Kidney (tissue), 14 donors: Measurements from ENCODE around the gene PARVB. TPM values are rescaled to one million over a fixed set of nuclear protein-coding genes. Genes with fewer than 3 reads are reported as not detected.

ENCODE experiments used
- DNase-seq, 5 donors: peaks; one replicate each; pipeline ENCODE4 v3.0.0-alpha.2; 2013 to 2020
- FAIRE-seq: peaks from 2 replicates; lab custom pipeline; 2012; peaks lifted over from hg19 to GRCh38; lab: Jason Lieb, UNC
- H3K27ac ChIP-seq, 2 donors: one replicate each; pipeline ENCODE4 v1.7.0; 2013; ENCODE audit warnings: low read depth in 2 of 2, low read length in 2 of 2, inconsistent platforms in 1 of 2
- H3K27me3 ChIP-seq: one replicate; pipeline ENCODE4 v1.7.1; 2013; ENCODE audit warnings: low read length, inconsistent platforms; ENCODE audit not compliant: control insufficient read depth, insufficient read depth
- H3K36me3 ChIP-seq, 3 donors: one replicate each; pipeline versions ENCODE4 v1.7.0 to v1.7.1; 2013; ENCODE audit warnings: low read length in 3 of 3, control low read depth in 1 of 3, inconsistent platforms in 1 of 3; ENCODE audit not compliant: insufficient read depth in 3 of 3, control insufficient read depth in 2 of 3
- H3K4me1 ChIP-seq, 3 donors: one replicate each; pipeline versions ENCODE4 v1.7.0 to v1.7.1; 2013; ENCODE audit warnings: low read length in 3 of 3, inconsistent platforms in 1 of 3, low read depth in 1 of 3; ENCODE audit not compliant: control insufficient read depth in 2 of 3, insufficient read depth in 2 of 3
- H3K4me3 ChIP-seq, 3 donors: one replicate each; pipeline versions ENCODE4 v1.7.0 to v1.8.1; 2013; ENCODE audit warnings: low read length in 3 of 3, control low read depth in 1 of 3, inconsistent platforms in 1 of 3
- H3K9ac ChIP-seq, 3 donors: one replicate each; pipeline versions ENCODE4 v1.7.0 to v1.7.1; 2013; ENCODE audit warnings: low read length in 3 of 3, control low read depth in 1 of 3, inconsistent platforms in 1 of 3
- H3K9me3 ChIP-seq, 3 donors: one replicate each; pipeline versions ENCODE4 v1.7.0 to v1.7.1; 2013; ENCODE audit warnings: low read length in 3 of 3, control low read depth in 1 of 3, inconsistent platforms in 1 of 3; ENCODE audit not compliant: control insufficient read depth in 2 of 3, insufficient read depth in 1 of 3
- intact Hi-C: fragments of 100-400 bp; cut with DNase I; formaldehyde crosslinking; loops from one replicate; pipeline ENCODE4 v1.11.1; 2022
- polyA plus RNA-seq: library from polyadenylated mRNA; stranded (reverse); fragments of 350-450 nt; fragmentation: Illumina TruSeq; extraction: RNeasy Lipid Tissue Mini Kit (QIAGEN cat#74804); gene quantifications from one replicate; pipeline ENCODE4 v1.2.3, GENCODE V29; 2014; ENCODE audit warnings: low read depth, low replicate concordance; ENCODE audit not compliant: insufficient read depth
- total RNA-seq: library from RNA; stranded (reverse); fragmentation: NEBNext Ultra II Directional; extraction: Animal tissue kit (Norgen Biotek cat#: 25700); gene quantifications from one replicate; pipeline ENCODE4 v1.2.1, GENCODE V29; 2021
- TF ChIP-seq, protein P1 (sequence below): IDR thresholded peaks from 3 replicates; pipeline ENCODE4 v1.5.1; 2012; ENCODE audit warnings: mild to moderate bottlenecking, moderate library complexity, borderline replicate concordance; ENCODE audit not compliant: insufficient read depth; ENCODE audit errors: extremely low read depth
- donor health status: control.
- donor health status: control.
- donor health status: control.
- donor health status: control.
- donor health status: control.
- donor health status: DM: yes; HTN: yes; CAD: no.
- donor health status: Normal renal cell carcinoma (clear cell type).

The PARVB gene
- total and polyA plus RNA-seq, 2 donors from 2014 or later, result 32.9 to 51.1 TPM

DNA sequence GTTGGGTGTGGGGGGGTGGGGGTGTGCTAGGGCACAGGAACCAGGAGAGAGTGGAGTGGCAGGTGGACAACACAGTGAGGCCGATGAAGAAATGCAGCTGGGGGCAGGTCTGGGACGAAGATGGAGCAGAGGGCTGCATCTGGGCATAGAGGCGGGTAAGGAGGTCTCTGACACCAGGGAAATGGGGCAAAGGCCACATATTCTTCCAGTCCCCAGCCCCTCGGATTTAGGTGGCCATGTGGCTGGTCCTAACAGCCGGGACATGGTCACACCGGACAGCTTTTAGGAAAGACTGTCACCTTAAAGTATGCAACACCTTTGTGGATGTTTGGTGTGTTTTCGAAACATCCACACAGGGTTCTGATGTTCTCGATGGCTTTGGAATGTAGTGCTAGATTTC, 151.6 kb downstream of the PARVB start:
- Histone ChIP-seq H3K9ac (no peak overlapping the region), H3K9me3 (no peaks in the 10 kb centered on the region), H3K36me3 (no peaks in the 10 kb centered on the region), H3K4me3 (no peak overlapping the region), H3K27me3 (no peaks in the 10 kb centered on the region), H3K4me1 (no peaks in the 10 kb centered on the region), H3K27ac (no peak overlapping the region)
- TF ChIP-seq, protein P1, sequence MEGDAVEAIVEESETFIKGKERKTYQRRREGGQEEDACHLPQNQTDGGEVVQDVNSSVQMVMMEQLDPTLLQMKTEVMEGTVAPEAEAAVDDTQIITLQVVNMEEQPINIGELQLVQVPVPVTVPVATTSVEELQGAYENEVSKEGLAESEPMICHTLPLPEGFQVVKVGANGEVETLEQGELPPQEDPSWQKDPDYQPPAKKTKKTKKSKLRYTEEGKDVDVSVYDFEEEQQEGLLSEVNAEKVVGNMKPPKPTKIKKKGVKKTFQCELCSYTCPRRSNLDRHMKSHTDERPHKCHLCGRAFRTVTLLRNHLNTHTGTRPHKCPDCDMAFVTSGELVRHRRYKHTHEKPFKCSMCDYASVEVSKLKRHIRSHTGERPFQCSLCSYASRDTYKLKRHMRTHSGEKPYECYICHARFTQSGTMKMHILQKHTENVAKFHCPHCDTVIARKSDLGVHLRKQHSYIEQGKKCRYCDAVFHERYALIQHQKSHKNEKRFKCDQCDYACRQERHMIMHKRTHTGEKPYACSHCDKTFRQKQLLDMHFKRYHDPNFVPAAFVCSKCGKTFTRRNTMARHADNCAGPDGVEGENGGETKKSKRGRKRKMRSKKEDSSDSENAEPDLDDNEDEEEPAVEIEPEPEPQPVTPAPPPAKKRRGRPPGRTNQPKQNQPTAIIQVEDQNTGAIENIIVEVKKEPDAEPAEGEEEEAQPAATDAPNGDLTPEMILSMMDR, result no peak
- no peak for FAIRE-seq
- intact Hi-C loops, result no loop called here
- no peak for DNase-seq

DNA sequence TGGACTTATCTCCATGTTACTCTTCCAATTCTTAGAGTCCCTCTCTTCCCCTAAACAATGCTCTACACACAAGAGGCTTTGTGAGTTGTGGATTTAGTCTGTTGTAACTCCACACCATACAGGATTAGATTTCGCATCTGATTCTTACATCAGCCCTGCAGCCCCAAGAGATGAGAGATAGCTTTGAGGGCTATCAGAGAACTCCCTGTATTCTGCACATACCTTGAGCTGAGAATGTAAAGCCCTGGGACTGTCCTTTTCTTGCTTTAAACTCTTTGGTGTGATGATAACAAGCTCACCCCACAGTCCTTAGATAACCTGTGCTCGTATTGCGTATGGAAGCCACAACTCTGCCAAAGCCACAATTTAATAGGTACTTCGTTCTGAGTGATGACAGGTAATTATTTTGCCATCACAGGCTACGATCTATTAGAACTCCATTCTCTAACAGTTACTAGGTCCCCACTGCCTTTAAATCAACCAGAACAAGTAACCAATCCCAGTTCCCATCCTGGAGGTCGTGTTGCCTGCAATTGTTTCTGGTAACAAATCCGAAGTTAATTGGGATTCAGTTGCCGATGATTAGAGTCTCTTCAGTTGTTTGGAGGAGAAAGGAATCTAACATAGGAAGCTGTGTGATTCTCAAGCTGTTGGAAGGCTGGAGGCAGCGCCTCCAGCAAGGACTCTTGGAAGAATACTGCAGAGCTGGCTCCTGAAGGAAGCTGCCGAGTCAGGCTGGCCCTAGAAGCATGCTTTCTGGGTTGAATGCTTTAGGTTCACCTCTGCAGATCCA, 155.3 kb downstream of the PARVB start:
- Histone ChIP-seq H3K4me3 (no peak overlapping the region), H3K36me3 (no peaks in the 10 kb centered on the region), H3K9ac (no peak overlapping the region), H3K27me3 (no peaks in the 10 kb centered on the region), H3K27ac (no peak overlapping the region), H3K9me3 (no peaks in the 10 kb centered on the region), H3K4me1 (no peaks in the 10 kb centered on the region)
- DNase-seq, result no peak
- intact Hi-C loops, result no loop called here
- no peak for FAIRE-seq
- TF ChIP-seq, protein P1, result no peak

DNA sequence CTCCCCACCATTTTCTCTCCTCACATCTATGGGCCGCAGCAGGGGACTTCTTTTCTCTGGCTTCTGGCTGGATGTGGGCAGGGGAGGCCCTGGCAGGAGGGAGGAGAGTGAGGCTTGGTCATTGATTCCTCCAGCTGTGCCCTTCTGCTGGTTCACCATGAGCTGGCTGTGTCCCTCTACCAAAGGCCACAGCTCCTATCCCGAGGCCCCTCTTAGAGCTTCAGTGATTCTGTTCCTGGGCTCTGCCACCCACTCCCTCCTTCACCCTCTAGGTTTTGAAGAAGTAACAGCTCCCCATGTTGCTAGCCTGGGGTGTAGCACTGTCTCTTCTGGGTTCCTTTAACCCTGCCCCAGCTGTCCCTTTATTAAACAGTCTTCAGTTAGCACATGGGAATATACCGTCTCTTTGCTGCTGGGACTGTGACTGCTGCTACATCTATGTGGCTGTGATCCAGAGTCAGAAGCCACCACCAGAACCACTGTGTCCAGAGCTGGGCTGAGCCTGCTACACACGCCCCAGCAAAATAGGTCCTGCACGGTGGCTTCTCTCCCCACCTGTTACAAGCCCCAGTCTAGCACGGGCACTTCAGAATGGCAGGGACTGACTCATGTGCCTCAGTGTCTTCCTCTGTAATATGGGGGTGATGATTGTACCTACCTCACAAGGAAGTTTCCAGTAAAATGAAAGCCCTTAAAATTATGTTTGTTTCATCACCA, 156.0 kb downstream of the PARVB start:
- Histone ChIP-seq H3K4me3 (no peak overlapping the region), H3K9me3 (no peaks in the 10 kb centered on the region), H3K36me3 (no peaks in the 10 kb centered on the region), H3K27ac (no peak overlapping the region), H3K9ac (no peak overlapping the region), H3K27me3 (no peaks in the 10 kb centered on the region), H3K4me1 (no peaks in the 10 kb centered on the region)
- FAIRE-seq (no peak), DNase-seq (peak in 1 of 5 donors; percentile 7)
- TF ChIP-seq, protein P1, result no peak
- intact Hi-C loops, result no loop called here
